ENCODE measurements around the gene PSD.

The PSD gene

GRCh38 chr10:102419269-102420180, 940 bp upstream of the PSD start:
- DNase-seq, result peak; percentile 48

- no peak for DNase-seq
Observed at GRCh38 chr10:102416695-102417094, 1.9 kb downstream of the PSD start.

- DNase-seq, result no peak
Observed at GRCh38 chr10:102416283-102416682, 2.3 kb downstream of the PSD start.

GRCh38 chr10:102414749-102415148, 3.8 kb downstream of the PSD start:
- no peak for DNase-seq

GRCh38 chr10:102413806-102414561, 4.6 kb downstream of the PSD start:
- DNase-seq, result no peak

- DNase-seq, result peak; percentile 10
Observed at GRCh38 chr10:102413053-102413705, 5.4 kb downstream of the PSD start.

- no peak for DNase-seq
Observed at GRCh38 chr10:102412293-102412692, 6.3 kb downstream of the PSD start.

- no peak for DNase-seq
Observed at GRCh38 chr10:102411341-102412255, 7.0 kb downstream of the PSD start.

- DNase-seq, result no peak
Observed at GRCh38 chr10:102410429-102411073, 8.0 kb downstream of the PSD start.

- no peak for DNase-seq
Observed at GRCh38 chr10:102409604-102410428, 8.8 kb downstream of the PSD start.

GRCh38 chr10:102408728-102409603, 9.6 kb downstream of the PSD start:
- DNase-seq, result no peak

GRCh38 chr10:102408131-102408727, 10.4 kb downstream of the PSD start:
- DNase-seq, result no peak

- no peak for DNase-seq
Observed at GRCh38 chr10:102407425-102408130, 11.0 kb downstream of the PSD start.

- no peak for DNase-seq
Observed at GRCh38 chr10:102406815-102407214, 11.8 kb downstream of the PSD start.

- DNase-seq, result no peak
Observed at GRCh38 chr10:102405632-102406031, 13.0 kb downstream of the PSD start.

GRCh38 chr10:102405108-102405571, 13.4 kb downstream of the PSD start:
- DNase-seq, result no peak

GRCh38 chr10:102404361-102405107, 14.1 kb downstream of the PSD start:
- no peak for DNase-seq

- DNase-seq, result no peak
Observed at GRCh38 chr10:102403115-102403514, 15.5 kb downstream of the PSD start.

Data from NCI-H2107 (cell line).